Transverse colon (tissue), 4 donors: ENCODE measurements around the gene RUFY4. TPM values are rescaled to one million over a fixed set of nuclear protein-coding genes. Genes with fewer than 3 reads are reported as not detected.

ENCODE experiments used
- DNase-seq: peaks from one replicate; pipeline ENCODE4 v3.0.0-alpha.2; 2019
- H3K27ac ChIP-seq, 4 donors: fragments of 200-600 bp; sonication (generic); 2 replicates each; pipeline ENCODE4 v1.5.1; 2016 to 2018; ENCODE audit warnings: inconsistent platforms in 4 of 4
- H3K27me3 ChIP-seq: fragments of 200-600 bp; sonication (generic); 2 replicates; pipeline ENCODE4 v1.5.1; 2017; ENCODE audit warnings: inconsistent platforms
- H3K36me3 ChIP-seq, 4 donors: fragments of 200-600 bp; sonication (generic); 2 replicates each; pipeline ENCODE4 v1.5.1; 2017 to 2019; ENCODE audit warnings: inconsistent platforms in 4 of 4
- H3K4me1 ChIP-seq, 4 donors: fragments of 200-600 bp; sonication (generic); 2 replicates each; pipeline ENCODE4 v1.5.1; 2017 to 2020; ENCODE audit warnings: inconsistent platforms in 4 of 4
- H3K4me3 ChIP-seq, 4 donors: fragments of 200-600 bp; sonication (generic); 1 replicate in 1 of 4; 2 replicates in 3 of 4; pipeline versions ENCODE4 v1.5.1 to v1.6.1; 2017 to 2019; ENCODE audit warnings: inconsistent platforms in 4 of 4
- H3K9me3 ChIP-seq, 2 donors: fragments of 200-600 bp; sonication (generic); 2 replicates each; pipeline ENCODE4 v1.5.1; 2017 to 2019; ENCODE audit warnings: inconsistent platforms in 2 of 2
- EP300 ChIP-seq: sonication (generic); formaldehyde crosslinking; IDR thresholded peaks from one replicate; pipeline ENCODE4 v1.6.1; 2017; ENCODE audit warnings: antibody characterized with exemption, low read depth
- POLR2A ChIP-seq: fragments of 450-650 bp; IDR thresholded peaks from one replicate; pipeline ENCODE4 v1.6.1; 2016; ENCODE audit warnings: antibody characterized with exemption, mild to moderate bottlenecking, moderate library complexity
- POLR2AphosphoS5 ChIP-seq, 3 donors: sonication (generic); formaldehyde crosslinking; IDR thresholded peaks; one replicate each; pipeline ENCODE4 v1.6.1; 2016; ENCODE audit warnings: antibody characterized with exemption in 3 of 3
- WGBS, 2 donors: methylation state at CpG; one replicate each; pipeline ENCODE4 v1.1.5; 2018; ENCODE audit warnings: low coverage in 1 of 2; 5-methylcytosine and 5-hydroxymethylcytosine counted together
- in situ Hi-C, 4 donors: fragments of 200-750 bp; cut with MboI; loops; one replicate each; pipeline versions ENCODE4 v1.15.0 to v1.15.1; 2017; ENCODE audit warnings: low sequenced_read_pairs in 3 of 4, low pct_ligation_motif_present in 1 of 4, low pct_unique_long_range_greater_than_20kb in 1 of 4
- intact Hi-C: fragments of 100-400 bp; cut with DNase I; formaldehyde crosslinking; loops from one replicate; pipeline ENCODE4 v1.15.1; 2023; ENCODE audit warnings: low total_unique reads
- total RNA-seq, 4 donors: library from RNA; depleted of rRNA; stranded (reverse); fragments of >200 nt; gene quantifications; one replicate each; pipeline ENCODE4 v1.1.0, GENCODE V29; 2016
- TF ChIP-seq, protein P1 (sequence below), 5 experiments: fragments of 200-600 bp in 3 of 5; fragments of 450-650 bp in 2 of 5; sonication (generic) in 3 of 5; IDR thresholded peaks; 1 replicate in 2 of 5; 2 replicates in 3 of 5; pipeline ENCODE4 v1.5.1; 2016 to 2017; ENCODE audit warnings: antibody characterized with exemption in 5 of 5, inconsistent platforms in 3 of 5, mild to moderate bottlenecking in 2 of 5, moderate library complexity in 1 of 5

The RUFY4 gene
- total RNA-seq, 4 donors from 2014 or later, result 1.9 TPM; not detected in 3

DNA sequence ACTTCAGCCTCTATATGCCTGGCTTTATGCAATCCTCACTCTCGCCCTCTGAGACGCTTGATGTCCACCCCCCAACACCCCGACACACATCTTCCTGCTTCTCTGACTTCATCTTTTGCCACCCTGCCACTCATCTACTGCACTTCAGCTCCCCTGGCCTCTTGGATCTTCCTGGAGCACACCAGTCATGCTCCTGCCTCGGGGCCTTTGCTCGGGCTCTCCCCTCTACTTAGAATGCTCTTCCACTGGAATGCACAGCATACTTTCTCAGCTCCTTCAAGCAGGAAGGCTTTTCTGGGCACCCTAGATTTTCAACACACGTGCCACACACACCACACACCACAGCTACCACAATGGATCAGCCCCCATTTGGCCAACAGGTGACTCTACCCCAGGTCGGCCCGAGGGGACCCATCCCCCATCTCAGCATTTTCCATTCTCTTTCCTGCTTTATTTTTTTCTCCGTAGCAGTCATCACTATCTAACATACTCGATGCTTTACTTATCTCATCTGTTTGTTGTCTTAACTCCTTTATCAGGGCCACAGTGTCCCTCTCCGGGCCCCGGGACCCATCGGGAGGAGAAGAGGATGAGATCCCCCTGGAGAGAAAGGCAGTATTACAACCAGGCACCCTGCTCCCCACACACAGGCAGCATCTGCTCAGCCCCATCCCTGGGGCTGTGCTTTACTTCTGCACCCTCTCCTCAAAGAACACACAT is 2.3 kb downstream of the RUFY4 start:
- TF ChIP-seq POLR2AphosphoS5 (IDR thresholded peaks at IDR 0.05), result no peak
- TF ChIP-seq POLR2A, result no peak
- TF ChIP-seq, protein P1, sequence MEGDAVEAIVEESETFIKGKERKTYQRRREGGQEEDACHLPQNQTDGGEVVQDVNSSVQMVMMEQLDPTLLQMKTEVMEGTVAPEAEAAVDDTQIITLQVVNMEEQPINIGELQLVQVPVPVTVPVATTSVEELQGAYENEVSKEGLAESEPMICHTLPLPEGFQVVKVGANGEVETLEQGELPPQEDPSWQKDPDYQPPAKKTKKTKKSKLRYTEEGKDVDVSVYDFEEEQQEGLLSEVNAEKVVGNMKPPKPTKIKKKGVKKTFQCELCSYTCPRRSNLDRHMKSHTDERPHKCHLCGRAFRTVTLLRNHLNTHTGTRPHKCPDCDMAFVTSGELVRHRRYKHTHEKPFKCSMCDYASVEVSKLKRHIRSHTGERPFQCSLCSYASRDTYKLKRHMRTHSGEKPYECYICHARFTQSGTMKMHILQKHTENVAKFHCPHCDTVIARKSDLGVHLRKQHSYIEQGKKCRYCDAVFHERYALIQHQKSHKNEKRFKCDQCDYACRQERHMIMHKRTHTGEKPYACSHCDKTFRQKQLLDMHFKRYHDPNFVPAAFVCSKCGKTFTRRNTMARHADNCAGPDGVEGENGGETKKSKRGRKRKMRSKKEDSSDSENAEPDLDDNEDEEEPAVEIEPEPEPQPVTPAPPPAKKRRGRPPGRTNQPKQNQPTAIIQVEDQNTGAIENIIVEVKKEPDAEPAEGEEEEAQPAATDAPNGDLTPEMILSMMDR (IDR thresholded peaks at IDR 0.05), result no peak
- TF ChIP-seq EP300, result no peak

DNA sequence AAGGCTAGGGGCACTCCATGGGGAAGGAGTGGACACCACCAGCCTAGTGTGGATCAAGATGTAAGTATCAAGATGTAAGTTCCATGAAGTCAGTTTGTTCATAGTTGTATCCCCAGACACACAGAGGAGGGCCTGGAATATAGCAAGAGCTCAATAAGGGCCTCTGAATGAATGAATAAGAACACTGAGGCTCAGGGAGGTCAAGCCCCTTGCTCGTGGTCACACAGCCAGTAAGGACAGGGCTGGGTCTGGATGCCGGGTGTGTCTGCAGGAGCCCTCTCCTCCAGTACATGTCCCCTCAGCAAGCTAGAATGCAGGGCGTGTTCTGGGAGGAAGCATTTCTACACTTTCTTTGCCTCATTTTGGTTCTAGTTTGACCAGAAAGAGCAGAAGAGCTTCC is 2.9 kb downstream of the RUFY4 start:
- intact Hi-C loops, result no loop called here

More for the DNA sequence above, 2.3 kb downstream of the RUFY4 start:
- no peak for DNase-seq
- Histone ChIP-seq H3K4me1 (peaks cover 0 to 4% (median 2%) of the 10 kb centered on the region in 4 donors), H3K27ac (no peak overlapping the region), H3K27me3 (peaks cover 5% of the 10 kb centered on the region), H3K9me3 (no peaks in the 10 kb centered on the region), H3K36me3 (no peaks in the 10 kb centered on the region), H3K4me3 (no peak overlapping the region)
- intact Hi-C loops, result no loop called here
- in situ Hi-C loops, result no loop called here
- 84 to 96% methylated on average over 5 to 13 of the region's 13 CpGs for WGBS, 2 donors

DNA sequence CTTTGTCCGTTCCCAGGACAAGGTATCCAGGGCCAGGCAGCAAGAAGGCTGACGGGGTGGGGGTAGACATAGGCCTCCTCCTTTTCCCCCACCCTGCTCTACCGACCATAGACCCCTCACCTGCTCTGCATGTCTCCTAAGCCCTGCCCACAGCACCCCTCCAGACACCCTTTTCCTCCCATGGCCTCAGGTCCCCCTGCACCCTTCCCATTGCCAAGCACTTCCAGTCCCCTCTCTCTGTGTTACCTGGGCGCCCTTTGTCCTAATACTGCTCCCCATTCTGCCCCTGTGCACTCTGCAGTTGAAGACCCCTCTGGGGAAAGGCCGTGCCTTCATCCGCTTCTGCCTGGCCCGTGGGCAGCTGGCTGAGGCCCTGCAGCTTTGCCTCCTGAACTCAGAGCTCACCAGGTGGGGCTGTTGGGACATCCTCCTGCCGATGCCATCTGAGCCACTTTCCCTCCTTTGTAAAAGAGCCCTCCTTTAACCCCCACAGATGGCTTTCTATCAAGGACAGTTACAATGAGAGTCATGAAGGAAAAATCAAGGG is 3.5 kb downstream of the RUFY4 start:
- H3K9me3 ChIP-seq, result no peaks in the 10 kb centered on the region
- 85% methylated on average over 8 of the region's 8 CpGs; no CpG with 5 or more reads in 1 of the 2 donors for WGBS, 2 donors
- H3K4me3 ChIP-seq, result no peak overlapping the region
- TF ChIP-seq POLR2A (no peak), POLR2AphosphoS5 (IDR thresholded peaks at IDR 0.05) (no peak), EP300 (no peak)
- TF ChIP-seq, protein P1 (IDR thresholded peaks at IDR 0.05), result no peak
- no peak overlapping the region for H3K27ac ChIP-seq
- H3K4me1 ChIP-seq, result peaks cover 0 to 4% (median 2%) of the 10 kb centered on the region in 4 donors
- no peak for DNase-seq
- no peaks in the 10 kb centered on the region for H3K36me3 ChIP-seq
- in situ Hi-C loops, result no loop called here
- peaks cover 5% of the 10 kb centered on the region for H3K27me3 ChIP-seq
- intact Hi-C loops, result no loop called here

More for the DNA sequence above, 2.9 kb downstream of the RUFY4 start:
- H3K36me3 ChIP-seq, result no peaks in the 10 kb centered on the region
- WGBS, 2 donors, result 85% methylated on average over 3 of the region's 3 CpGs; no CpG with 5 or more reads in 1 of the 2 donors
- no peak overlapping the region for H3K27ac ChIP-seq
- no peak for TF ChIP-seq EP300
- TF ChIP-seq POLR2AphosphoS5 (IDR thresholded peaks at IDR 0.05), result no peak
- TF ChIP-seq, protein P1 (IDR thresholded peaks at IDR 0.05), result no peak
- TF ChIP-seq POLR2A, result no peak
- no peak overlapping the region for H3K4me3 ChIP-seq
- peaks cover 5% of the 10 kb centered on the region for H3K27me3 ChIP-seq
- DNase-seq, result no peak
- H3K9me3 ChIP-seq, result no peaks in the 10 kb centered on the region
- H3K4me1 ChIP-seq, result peaks cover 0 to 4% (median 2%) of the 10 kb centered on the region in 4 donors
- in situ Hi-C loops, result no loop called here

DNA sequence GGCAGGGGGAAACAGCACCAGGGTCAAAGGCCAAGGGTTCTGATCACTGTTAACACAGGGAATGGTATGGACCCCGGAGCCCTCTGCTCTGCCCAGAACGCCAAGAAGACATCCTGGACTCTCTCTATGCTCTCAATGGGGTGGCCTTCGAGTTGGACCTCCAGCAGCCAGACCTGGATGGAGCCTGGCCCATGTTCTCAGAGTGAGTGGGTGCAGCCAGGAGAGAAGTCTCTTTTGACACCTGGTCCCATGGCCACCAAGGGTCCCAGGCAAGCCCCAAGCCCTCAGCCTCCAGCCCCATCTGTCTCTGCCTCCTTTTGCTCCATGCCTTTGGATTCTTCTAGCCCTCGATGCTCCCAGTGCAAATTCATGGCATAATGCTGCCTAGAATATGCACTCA is 4.1 kb downstream of the RUFY4 start:
- intact Hi-C loops, result no loop called here
- H3K4me3 ChIP-seq, result no peak overlapping the region
- H3K36me3 ChIP-seq, result no peaks in the 10 kb centered on the region
- peaks cover 0 to 4% (median 2%) of the 10 kb centered on the region in 4 donors for H3K4me1 ChIP-seq
- no peak for DNase-seq
- H3K9me3 ChIP-seq, result no peaks in the 10 kb centered on the region
- WGBS, 2 donors, result 80 to 89% methylated on average over 3 to 4 of the region's 4 CpGs
- H3K27ac ChIP-seq, result no peak overlapping the region
- in situ Hi-C loops, result no loop called here
- TF ChIP-seq EP300, result no peak
- TF ChIP-seq POLR2A, result no peak
- TF ChIP-seq, protein P1 (IDR thresholded peaks at IDR 0.05), result no peak
- no peak for TF ChIP-seq POLR2AphosphoS5 (IDR thresholded peaks at IDR 0.05)
- peaks cover 4% of the 10 kb centered on the region for H3K27me3 ChIP-seq
